ENCODE results near the gene ABLIM3. TPM values are rescaled to one million over a fixed set of nuclear protein-coding genes. Genes with fewer than 3 reads are reported as not detected.

ABLIM3 gene
- total and polyA plus RNA-seq, 9 of the 15 experiments (the other 6 are each of a cell fraction or from before 2014, with no cell fraction given): 0.03 to 0.38 (median 0.11) TPM

DNA sequence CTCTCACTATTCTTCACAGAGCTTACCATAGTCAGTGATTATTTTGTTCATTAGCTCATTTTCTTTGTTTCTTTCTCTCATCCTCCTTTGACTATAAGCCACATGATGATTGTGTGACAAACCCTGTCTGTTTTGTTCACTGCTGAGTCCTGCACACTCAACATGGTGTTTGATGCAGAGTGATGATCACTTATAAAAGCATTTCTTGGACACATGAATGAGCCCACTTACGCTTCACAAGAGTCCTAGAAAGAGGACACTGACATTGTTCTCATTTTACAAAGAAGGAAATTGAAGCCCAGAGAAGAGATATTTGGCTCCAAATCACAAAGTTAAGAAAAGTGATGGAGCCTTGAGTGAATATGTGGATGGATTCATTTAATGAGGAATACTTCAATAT lies 13.4 kb downstream of the ABLIM3 start:
- Histone ChIP-seq H3K36me3 (ENCODE audit: control insufficient read depth, insufficient read depth, low read length) (no peaks in the 10 kb centered on the region), H3K4me2 (ENCODE audit: insufficient read depth, low read length) (peak overlapping the region; percentile 23; the same call in 1 of the 2 replicates), H4K20me1 (replicated peaks; ENCODE audit: control insufficient read depth, insufficient read depth, low read length) (no peaks in the 10 kb centered on the region), H3K4me3 (no peak overlapping the region), H2AFZ (ENCODE audit: low read depth, low read length) (no peak overlapping the region), H3K27me3 (ENCODE audit: control insufficient read depth in 2 of 2, insufficient read depth in 2 of 2, low read length in 2 of 2) (peaks cover 0 to 4% of the 10 kb centered on the region in 2 experiments; a peak in 1 of 5 replicates), H3K79me2 (ENCODE audit: control insufficient read depth, insufficient read depth, low read length) (no peaks in the 10 kb centered on the region), H3K9ac (ENCODE audit: insufficient read depth in 1 of 2, low read depth in 2 of 2, low read length in 2 of 2) (no peak overlapping the region), H3K9me3 (replicated peaks; ENCODE audit: control insufficient read depth, insufficient read depth, low read depth, low read length) (no peaks in the 10 kb centered on the region), H3K4me1 (replicated peaks in 1 of 2; ENCODE audit: control insufficient read depth in 2 of 2, insufficient read depth in 2 of 2, low read length in 2 of 2) (peaks cover 2 to 31% of the 10 kb centered on the region in 2 experiments; a peak in 4 of 5 replicates), H3K27ac (ENCODE audit: extremely low read depth, low read depth, low read length) (no peak overlapping the region), H3K9me1 (ENCODE audit: control insufficient read depth, insufficient read depth, low read length) (no peaks in the 10 kb centered on the region)
- in situ Hi-C loops (cut with MboI) (no loop called here), intact Hi-C loops (cut with micrococcal nuclease) (no loop called here)
- WGBS (ENCODE audit: insufficient coverage, low coverage, missing lambda C conversion rate): 50% methylated on average over 1 of the region's 1 CpG
- TF ChIP-seq PPARD (CRISPR knock-in tag; IDR thresholded peaks at IDR 0.05): no peak
- TF ChIP-seq HLTF (IDR thresholded peaks at IDR 0.05): no peak
- 0 out of 2 replicates have a peak, but pooled peaks have one; percentile 5 for TF ChIP-seq ETV1 (tag; conservative IDR thresholded peaks at IDR 0.05; ENCODE audit: low read depth)
- peak; percentile 24; the same call in 1 of the 2 replicates for TF ChIP-seq GTF2A2 (tag; IDR thresholded peaks at IDR 0.05)
- FAIRE-seq (peak; percentile 11), DNase-seq (ENCODE audit: extremely low read depth in 1 of 4, low spot score in 3 of 4) (no peak), ATAC-seq (no peak)
- POLR2A ChIA-PET: interaction anchor here (0.6 kb wide), 1 partner anchor 58 kb away, joined by 3 read pairs; no protein-coding TSS in a partner anchor
- no TSS peak for BruUV-seq (replicated peaks)
- CTCF ChIA-PET (ENCODE audit: low intra/inter-chr PET ratio): no interaction called here

- Histone ChIP-seq H3K36me3 (ENCODE audit: control insufficient read depth, insufficient read depth, low read length) (no peaks in the 10 kb centered on the region), H3K4me3 (no peak overlapping the region), H3K9me3 (replicated peaks; ENCODE audit: control insufficient read depth, insufficient read depth, low read depth, low read length) (no peaks in the 10 kb centered on the region), H3K27me3 (ENCODE audit: control insufficient read depth in 2 of 2, insufficient read depth in 2 of 2, low read length in 2 of 2) (no peaks in the 10 kb centered on the region), H3K9me1 (ENCODE audit: control insufficient read depth, insufficient read depth, low read length) (no peaks in the 10 kb centered on the region), H3K9ac (ENCODE audit: insufficient read depth in 1 of 2, low read depth in 2 of 2, low read length in 2 of 2) (no peak overlapping the region), H3K27ac (ENCODE audit: extremely low read depth, low read depth, low read length) (no peak overlapping the region), H3K4me1 (replicated peaks in 1 of 2; ENCODE audit: control insufficient read depth in 2 of 2, insufficient read depth in 2 of 2, low read length in 2 of 2) (peaks cover 2 to 31% of the 10 kb centered on the region in 2 experiments; a peak in 4 of 5 replicates), H3K4me2 (ENCODE audit: insufficient read depth, low read length) (no peak overlapping the region), H3K79me2 (ENCODE audit: control insufficient read depth, insufficient read depth, low read length) (no peaks in the 10 kb centered on the region), H2AFZ (ENCODE audit: low read depth, low read length) (no peak overlapping the region), H4K20me1 (replicated peaks; ENCODE audit: control insufficient read depth, insufficient read depth, low read length) (no peaks in the 10 kb centered on the region)
- intact Hi-C loops (cut with micrococcal nuclease): no loop called here
- 7% methylated on average over 3 of the region's 4 CpGs for WGBS (ENCODE audit: insufficient coverage, low coverage, missing lambda C conversion rate)
- BruUV-seq (replicated peaks): no TSS peak
- DNase-seq (ENCODE audit: extremely low read depth in 1 of 4, low spot score in 3 of 4): no peak
- ChIA-PET CTCF (ENCODE audit: low intra/inter-chr PET ratio) (no interaction called here), POLR2A (interaction anchor here (0.6 kb wide), 1 partner anchor 67 kb away, joined by 3 read pairs; no protein-coding TSS in a partner anchor)
- in situ Hi-C loops (cut with MboI): no loop called here
- no peak for ATAC-seq
- no peak for FAIRE-seq
- TF ChIP-seq POLR2AphosphoS5 (IDR thresholded peaks at IDR 0.05; ENCODE audit: control insufficient read depth, insufficient read depth, low read depth, low read length) (no peak), ZNF699 (CRISPR knock-in tag; IDR thresholded peaks at IDR 0.05; ENCODE audit: insufficient replicate concordance) (no peak), ZNF398 (CRISPR knock-in tag; IDR thresholded peaks at IDR 0.05) (no peak), RB1 (IDR thresholded peaks at IDR 0.05; ENCODE audit: low read depth) (no peak), BHLHE40 (IDR thresholded peaks at IDR 0.05; ENCODE audit: low read length) (no peak), RFX7 (CRISPR knock-in tag; IDR thresholded peaks at IDR 0.05) (no peak), NFIC (IDR thresholded peaks at IDR 0.05) (no peak), RBM17 (IDR thresholded peaks at IDR 0.05; ENCODE audit: borderline replicate concordance, low read depth, low read length) (no peak), SRF (CRISPR knock-in tag; IDR thresholded peaks at IDR 0.05) (no peak)
- TF ChIP-seq, protein P1, sequence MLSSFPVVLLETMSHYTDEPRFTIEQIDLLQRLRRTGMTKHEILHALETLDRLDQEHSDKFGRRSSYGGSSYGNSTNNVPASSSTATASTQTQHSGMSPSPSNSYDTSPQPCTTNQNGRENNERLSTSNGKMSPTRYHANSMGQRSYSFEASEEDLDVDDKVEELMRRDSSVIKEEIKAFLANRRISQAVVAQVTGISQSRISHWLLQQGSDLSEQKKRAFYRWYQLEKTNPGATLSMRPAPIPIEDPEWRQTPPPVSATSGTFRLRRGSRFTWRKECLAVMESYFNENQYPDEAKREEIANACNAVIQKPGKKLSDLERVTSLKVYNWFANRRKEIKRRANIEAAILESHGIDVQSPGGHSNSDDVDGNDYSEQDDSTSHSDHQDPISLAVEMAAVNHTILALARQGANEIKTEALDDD (IDR thresholded peaks at IDR 0.05): no peak
These were observed 15.3 kb downstream of the ABLIM3 start for GRCh38 chr5:149156435-149157083.

Measured in K562 (cell line).